HepG2 (cell line): ENCODE measurements around the gene CAMK2N2. TPM values are rescaled to one million over a fixed set of nuclear protein-coding genes. Genes with fewer than 3 reads are reported as not detected.

Experiments
- JUNB ChIP-seq: sonication (generic); formaldehyde crosslinking; IDR thresholded peaks from 2 replicates; pipeline ENCODE4 v1.8.0; 2022; ENCODE audit warnings: missing genetic modification reagents, mild to moderate bottlenecking, borderline replicate concordance
- KDM5A ChIP-seq: fragments of 200-600 bp; sonication (generic); IDR thresholded peaks from 2 replicates; pipeline ENCODE4 v1.7.0; 2018; ENCODE audit warnings: antibody characterized with exemption, mild to moderate bottlenecking, low read length, borderline replicate concordance
- SAFB2 ChIP-seq: sonication (generic); formaldehyde crosslinking; IDR thresholded peaks from 2 replicates; pipeline ENCODE4 v1.5.1; 2020; ENCODE audit warnings: missing genetic modification reagents, low read depth, mild to moderate bottlenecking, borderline replicate concordance
- SKI ChIP-seq: fragments of 450-650 bp; IDR thresholded peaks from one replicate; pipeline ENCODE4 v1.6.1; 2018; ENCODE audit warnings: mild to moderate bottlenecking; ENCODE audit not compliant: partially characterized antibody
- ZNF207 ChIP-seq: fragments of 450-650 bp; IDR thresholded peaks from 2 replicates; pipeline ENCODE4 v1.6.1; 2016; ENCODE audit warnings: antibody characterized with exemption, borderline replicate concordance
- ZNF660 ChIP-seq: sonication (generic); formaldehyde crosslinking; IDR thresholded peaks from 2 replicates; pipeline ENCODE4 v1.5.1; 2020; ENCODE audit warnings: mild to moderate bottlenecking, low read depth, missing genetic modification reagents, borderline replicate concordance
- ZNF816 ChIP-seq: sonication (generic); formaldehyde crosslinking; IDR thresholded peaks from 2 replicates; pipeline ENCODE4 v1.8.0; 2022; ENCODE audit warnings: missing genetic modification reagents, mild to moderate bottlenecking, borderline replicate concordance
- polyA plus RNA-seq, 8 experiments: library from polyadenylated mRNA; depleted of rRNA in 3 of 8; stranded (reverse) in 7 of 8; unstranded in 1 of 8; fragments of >200 nt; fragmentation: Illumina TruSeq in 4 of 8; extraction: Trizol in 4 of 8; gene quantifications; 2 replicates each; pipeline versions ENCODE4 v1.2.1 to v1.2.3, GENCODE V29; 2011 to 2016; ENCODE audit warnings: low read depth in 4 of 8, missing spikeins in 1 of 8, mixed read lengths in 1 of 8; ENCODE audit not compliant: insufficient read depth in 1 of 8
- total RNA-seq, 5 experiments: library from RNA; depleted of rRNA; stranded (reverse); fragments of >200 nt; fragmentation: Illumina TruSeq; extraction: Trizol; gene quantifications; 2 replicates each; pipeline ENCODE4 v1.2.3, GENCODE V29; 2016; ENCODE audit warnings: low read depth in 1 of 5
- TF ChIP-seq, protein P1 (sequence below): sonication (generic); formaldehyde crosslinking; IDR thresholded peaks from 2 replicates; pipeline ENCODE4 v1.9.0; 2021; ENCODE audit warnings: missing genetic modification reagents, borderline replicate concordance
- TF ChIP-seq, protein P2 (sequence below): sonication (generic); formaldehyde crosslinking; conservative IDR thresholded peaks from 2 replicates; pipeline ENCODE4 v1.8.1; 2023; ENCODE audit warnings: missing genetic modification reagents
- TF ChIP-seq, protein P3 (sequence below): sonication (generic); formaldehyde crosslinking; IDR thresholded peaks from 2 replicates; pipeline ENCODE4 v1.9.0; 2021; ENCODE audit warnings: mild to moderate bottlenecking, missing genetic modification reagents
- TF ChIP-seq, protein P4 (sequence below): sonication (generic); formaldehyde crosslinking; IDR thresholded peaks from 2 replicates; pipeline ENCODE4 v1.5.1; 2020; ENCODE audit warnings: missing genetic modification reagents, mild to moderate bottlenecking, borderline replicate concordance
- TF ChIP-seq, protein P5 (sequence below): sonication (generic); formaldehyde crosslinking; IDR thresholded peaks from 2 replicates; pipeline ENCODE4 v1.4.0; 2020; ENCODE audit warnings: missing genetic modification reagents

Gene CAMK2N2
- total and polyA plus RNA-seq, 2 of the 13 experiments (the other 11 are each of a cell fraction or from before 2014, with no cell fraction given) = 0.12 to 0.27 TPM

DNA sequence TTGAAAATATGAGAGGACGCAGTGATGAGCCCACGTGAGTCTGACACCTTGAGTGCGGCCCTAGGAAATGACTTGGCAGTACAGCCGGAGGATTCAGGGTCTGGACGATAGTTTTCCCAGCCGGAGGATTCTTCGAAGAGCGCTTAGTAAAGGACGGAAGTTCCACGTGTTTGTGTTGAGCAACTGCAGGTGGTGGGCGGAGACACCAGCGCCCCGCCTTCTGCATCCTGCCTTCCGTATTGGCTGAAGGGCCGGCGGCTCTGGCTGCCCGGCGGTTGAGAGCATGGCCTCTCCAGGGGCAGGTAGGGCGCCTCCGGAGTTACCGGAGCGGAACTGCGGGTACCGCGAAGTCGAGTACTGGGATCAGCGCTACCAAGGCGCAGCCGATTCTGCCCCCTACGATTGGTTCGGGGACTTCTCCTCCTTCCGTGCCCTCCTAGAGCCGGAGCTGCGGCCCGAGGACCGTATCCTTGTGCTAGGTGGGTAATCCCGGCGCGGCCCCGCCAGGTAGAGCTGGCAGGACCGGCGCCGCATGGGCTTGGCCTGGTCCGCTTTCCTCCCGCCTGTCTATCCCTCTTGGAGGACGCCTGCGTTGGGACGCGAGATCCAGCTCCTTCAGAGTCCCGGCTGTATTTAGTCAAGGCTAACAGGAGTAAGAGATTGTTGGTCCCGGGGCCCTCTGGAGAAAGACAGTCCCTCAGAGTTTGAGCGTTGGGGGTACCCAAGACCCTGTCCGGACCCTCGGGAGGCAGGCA is 11.8 kb downstream of the CAMK2N2 start, which contains the start of gene EEF1AKMT4 (continued):
- TF ChIP-seq, protein P1, sequence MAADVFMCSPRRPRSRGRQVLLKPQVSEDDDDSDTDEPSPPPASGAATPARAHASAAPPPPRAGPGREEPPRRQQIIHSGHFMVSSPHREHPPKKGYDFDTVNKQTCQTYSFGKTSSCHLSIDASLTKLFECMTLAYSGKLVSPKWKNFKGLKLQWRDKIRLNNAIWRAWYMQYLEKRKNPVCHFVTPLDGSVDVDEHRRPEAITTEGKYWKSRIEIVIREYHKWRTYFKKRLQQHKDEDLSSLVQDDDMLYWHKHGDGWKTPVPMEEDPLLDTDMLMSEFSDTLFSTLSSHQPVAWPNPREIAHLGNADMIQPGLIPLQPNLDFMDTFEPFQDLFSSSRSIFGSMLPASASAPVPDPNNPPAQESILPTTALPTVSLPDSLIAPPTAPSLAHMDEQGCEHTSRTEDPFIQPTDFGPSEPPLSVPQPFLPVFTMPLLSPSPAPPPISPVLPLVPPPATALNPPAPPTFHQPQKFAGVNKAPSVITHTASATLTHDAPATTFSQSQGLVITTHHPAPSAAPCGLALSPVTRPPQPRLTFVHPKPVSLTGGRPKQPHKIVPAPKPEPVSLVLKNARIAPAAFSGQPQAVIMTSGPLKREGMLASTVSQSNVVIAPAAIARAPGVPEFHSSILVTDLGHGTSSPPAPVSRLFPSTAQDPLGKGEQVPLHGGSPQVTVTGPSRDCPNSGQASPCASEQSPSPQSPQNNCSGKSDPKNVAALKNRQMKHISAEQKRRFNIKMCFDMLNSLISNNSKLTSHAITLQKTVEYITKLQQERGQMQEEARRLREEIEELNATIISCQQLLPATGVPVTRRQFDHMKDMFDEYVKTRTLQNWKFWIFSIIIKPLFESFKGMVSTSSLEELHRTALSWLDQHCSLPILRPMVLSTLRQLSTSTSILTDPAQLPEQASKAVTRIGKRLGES (CRISPR knock-in tag) = 0 out of 2 replicates have a peak, but pooled peaks have one; percentile 19
- TF ChIP-seq ZNF207 = no peak
- TF ChIP-seq, protein P2, sequence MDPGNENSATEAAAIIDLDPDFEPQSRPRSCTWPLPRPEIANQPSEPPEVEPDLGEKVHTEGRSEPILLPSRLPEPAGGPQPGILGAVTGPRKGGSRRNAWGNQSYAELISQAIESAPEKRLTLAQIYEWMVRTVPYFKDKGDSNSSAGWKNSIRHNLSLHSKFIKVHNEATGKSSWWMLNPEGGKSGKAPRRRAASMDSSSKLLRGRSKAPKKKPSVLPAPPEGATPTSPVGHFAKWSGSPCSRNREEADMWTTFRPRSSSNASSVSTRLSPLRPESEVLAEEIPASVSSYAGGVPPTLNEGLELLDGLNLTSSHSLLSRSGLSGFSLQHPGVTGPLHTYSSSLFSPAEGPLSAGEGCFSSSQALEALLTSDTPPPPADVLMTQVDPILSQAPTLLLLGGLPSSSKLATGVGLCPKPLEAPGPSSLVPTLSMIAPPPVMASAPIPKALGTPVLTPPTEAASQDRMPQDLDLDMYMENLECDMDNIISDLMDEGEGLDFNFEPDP (CRISPR knock-in tag) = no peak
- no peak for TF ChIP-seq SAFB2 (CRISPR knock-in tag)
- no peak for TF ChIP-seq JUNB (CRISPR knock-in tag)
- TF ChIP-seq, protein P3, sequence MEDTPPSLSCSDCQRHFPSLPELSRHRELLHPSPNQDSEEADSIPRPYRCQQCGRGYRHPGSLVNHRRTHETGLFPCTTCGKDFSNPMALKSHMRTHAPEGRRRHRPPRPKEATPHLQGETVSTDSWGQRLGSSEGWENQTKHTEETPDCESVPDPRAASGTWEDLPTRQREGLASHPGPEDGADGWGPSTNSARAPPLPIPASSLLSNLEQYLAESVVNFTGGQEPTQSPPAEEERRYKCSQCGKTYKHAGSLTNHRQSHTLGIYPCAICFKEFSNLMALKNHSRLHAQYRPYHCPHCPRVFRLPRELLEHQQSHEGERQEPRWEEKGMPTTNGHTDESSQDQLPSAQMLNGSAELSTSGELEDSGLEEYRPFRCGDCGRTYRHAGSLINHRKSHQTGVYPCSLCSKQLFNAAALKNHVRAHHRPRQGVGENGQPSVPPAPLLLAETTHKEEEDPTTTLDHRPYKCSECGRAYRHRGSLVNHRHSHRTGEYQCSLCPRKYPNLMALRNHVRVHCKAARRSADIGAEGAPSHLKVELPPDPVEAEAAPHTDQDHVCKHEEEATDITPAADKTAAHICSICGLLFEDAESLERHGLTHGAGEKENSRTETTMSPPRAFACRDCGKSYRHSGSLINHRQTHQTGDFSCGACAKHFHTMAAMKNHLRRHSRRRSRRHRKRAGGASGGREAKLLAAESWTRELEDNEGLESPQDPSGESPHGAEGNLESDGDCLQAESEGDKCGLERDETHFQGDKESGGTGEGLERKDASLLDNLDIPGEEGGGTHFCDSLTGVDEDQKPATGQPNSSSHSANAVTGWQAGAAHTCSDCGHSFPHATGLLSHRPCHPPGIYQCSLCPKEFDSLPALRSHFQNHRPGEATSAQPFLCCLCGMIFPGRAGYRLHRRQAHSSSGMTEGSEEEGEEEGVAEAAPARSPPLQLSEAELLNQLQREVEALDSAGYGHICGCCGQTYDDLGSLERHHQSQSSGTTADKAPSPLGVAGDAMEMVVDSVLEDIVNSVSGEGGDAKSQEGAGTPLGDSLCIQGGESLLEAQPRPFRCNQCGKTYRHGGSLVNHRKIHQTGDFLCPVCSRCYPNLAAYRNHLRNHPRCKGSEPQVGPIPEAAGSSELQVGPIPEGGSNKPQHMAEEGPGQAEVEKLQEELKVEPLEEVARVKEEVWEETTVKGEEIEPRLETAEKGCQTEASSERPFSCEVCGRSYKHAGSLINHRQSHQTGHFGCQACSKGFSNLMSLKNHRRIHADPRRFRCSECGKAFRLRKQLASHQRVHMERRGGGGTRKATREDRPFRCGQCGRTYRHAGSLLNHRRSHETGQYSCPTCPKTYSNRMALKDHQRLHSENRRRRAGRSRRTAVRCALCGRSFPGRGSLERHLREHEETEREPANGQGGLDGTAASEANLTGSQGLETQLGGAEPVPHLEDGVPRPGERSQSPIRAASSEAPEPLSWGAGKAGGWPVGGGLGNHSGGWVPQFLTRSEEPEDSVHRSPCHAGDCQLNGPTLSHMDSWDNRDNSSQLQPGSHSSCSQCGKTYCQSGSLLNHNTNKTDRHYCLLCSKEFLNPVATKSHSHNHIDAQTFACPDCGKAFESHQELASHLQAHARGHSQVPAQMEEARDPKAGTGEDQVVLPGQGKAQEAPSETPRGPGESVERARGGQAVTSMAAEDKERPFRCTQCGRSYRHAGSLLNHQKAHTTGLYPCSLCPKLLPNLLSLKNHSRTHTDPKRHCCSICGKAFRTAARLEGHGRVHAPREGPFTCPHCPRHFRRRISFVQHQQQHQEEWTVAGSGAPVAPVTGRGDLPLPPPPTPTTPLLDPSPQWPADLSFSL = no peak
- no peak for TF ChIP-seq ZNF660 (CRISPR knock-in tag)
- TF ChIP-seq, protein P4, sequence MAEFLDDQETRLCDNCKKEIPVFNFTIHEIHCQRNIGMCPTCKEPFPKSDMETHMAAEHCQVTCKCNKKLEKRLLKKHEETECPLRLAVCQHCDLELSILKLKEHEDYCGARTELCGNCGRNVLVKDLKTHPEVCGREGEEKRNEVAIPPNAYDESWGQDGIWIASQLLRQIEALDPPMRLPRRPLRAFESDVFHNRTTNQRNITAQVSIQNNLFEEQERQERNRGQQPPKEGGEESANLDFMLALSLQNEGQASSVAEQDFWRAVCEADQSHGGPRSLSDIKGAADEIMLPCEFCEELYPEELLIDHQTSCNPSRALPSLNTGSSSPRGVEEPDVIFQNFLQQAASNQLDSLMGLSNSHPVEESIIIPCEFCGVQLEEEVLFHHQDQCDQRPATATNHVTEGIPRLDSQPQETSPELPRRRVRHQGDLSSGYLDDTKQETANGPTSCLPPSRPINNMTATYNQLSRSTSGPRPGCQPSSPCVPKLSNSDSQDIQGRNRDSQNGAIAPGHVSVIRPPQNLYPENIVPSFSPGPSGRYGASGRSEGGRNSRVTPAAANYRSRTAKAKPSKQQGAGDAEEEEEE = peak; percentile 81; the same call in 1 of the 2 replicates
- TF ChIP-seq KDM5A = peak; percentile 17; the same call in 1 of the 2 replicates
- TF ChIP-seq, protein P5, sequence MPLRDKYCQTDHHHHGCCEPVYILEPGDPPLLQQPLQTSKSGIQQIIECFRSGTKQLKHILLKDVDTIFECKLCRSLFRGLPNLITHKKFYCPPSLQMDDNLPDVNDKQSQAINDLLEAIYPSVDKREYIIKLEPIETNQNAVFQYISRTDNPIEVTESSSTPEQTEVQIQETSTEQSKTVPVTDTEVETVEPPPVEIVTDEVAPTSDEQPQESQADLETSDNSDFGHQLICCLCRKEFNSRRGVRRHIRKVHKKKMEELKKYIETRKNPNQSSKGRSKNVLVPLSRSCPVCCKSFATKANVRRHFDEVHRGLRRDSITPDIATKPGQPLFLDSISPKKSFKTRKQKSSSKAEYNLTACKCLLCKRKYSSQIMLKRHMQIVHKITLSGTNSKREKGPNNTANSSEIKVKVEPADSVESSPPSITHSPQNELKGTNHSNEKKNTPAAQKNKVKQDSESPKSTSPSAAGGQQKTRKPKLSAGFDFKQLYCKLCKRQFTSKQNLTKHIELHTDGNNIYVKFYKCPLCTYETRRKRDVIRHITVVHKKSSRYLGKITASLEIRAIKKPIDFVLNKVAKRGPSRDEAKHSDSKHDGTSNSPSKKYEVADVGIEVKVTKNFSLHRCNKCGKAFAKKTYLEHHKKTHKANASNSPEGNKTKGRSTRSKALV (CRISPR knock-in tag) = peak; percentile 88
- TF ChIP-seq SKI = peak; percentile 49
- TF ChIP-seq ZNF816 (CRISPR knock-in tag) = peak; percentile 37; the same call in 1 of the 2 replicates
